ENCODE results near the gene DPYD.

Gene DPYD

DNA sequence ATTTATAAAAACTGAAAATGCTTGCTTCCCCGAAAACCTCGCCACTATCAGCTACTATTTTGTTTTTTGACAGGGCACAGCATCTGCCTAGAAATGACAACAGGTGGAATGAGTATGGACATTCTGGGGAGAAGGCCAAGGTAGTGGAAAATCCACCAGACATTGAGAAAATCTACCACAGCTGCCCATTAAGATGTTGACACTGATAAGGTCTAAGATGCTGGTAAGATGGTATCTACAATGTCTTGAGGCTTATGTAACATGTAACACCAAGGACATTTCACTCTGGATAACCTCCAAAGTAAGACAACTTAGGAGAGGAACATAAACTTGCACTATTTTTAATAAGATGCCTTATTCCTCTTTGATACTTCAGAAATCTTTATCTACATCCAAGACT lies 825.1 kb downstream of the DPYD start:
- DNase-seq (ENCODE audit: low read depth, low spot score): no peak

- no peak for DNase-seq (ENCODE audit: low read depth, low spot score)
These were observed 826.4 kb downstream of the DPYD start for GRCh38 chr1:97094247-97094972.

DNA sequence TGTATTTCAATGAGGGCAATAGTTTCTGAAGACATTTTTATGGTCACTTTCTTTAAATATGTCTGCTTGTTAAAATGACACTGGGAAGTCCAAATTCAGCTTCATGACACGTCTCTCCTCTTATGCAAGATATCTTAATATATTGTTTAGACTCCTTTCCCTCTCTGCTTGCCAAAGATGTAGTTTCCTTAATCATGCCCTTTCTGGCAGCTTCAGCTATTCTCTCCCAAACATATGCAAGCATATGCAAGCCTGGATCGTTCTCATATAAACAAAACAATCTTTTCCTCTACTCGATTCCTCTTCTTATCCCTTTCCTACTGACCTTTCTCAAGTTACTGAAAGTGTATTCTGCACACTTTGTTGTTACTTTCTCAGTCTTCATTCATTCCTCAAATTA lies 827.1 kb downstream of the DPYD start:
- DNase-seq (ENCODE audit: low read depth, low spot score): no peak

GRCh38 chr1:97092824-97093223 lies 828.0 kb downstream of the DPYD start:
- no peak for DNase-seq (ENCODE audit: low read depth, low spot score)

GRCh38 chr1:97091679-97092078 lies 829.2 kb downstream of the DPYD start:
- DNase-seq (ENCODE audit: low read depth, low spot score): no peak

- DNase-seq (ENCODE audit: low read depth, low spot score): no peak
These were observed 829.6 kb downstream of the DPYD start for GRCh38 chr1:97091263-97091662.

GRCh38 chr1:97090725-97091124 lies 830.1 kb downstream of the DPYD start:
- no peak for DNase-seq (ENCODE audit: low read depth, low spot score)

- DNase-seq (ENCODE audit: low read depth, low spot score): no peak
These were observed 831.7 kb downstream of the DPYD start for GRCh38 chr1:97089173-97089572.

DNA sequence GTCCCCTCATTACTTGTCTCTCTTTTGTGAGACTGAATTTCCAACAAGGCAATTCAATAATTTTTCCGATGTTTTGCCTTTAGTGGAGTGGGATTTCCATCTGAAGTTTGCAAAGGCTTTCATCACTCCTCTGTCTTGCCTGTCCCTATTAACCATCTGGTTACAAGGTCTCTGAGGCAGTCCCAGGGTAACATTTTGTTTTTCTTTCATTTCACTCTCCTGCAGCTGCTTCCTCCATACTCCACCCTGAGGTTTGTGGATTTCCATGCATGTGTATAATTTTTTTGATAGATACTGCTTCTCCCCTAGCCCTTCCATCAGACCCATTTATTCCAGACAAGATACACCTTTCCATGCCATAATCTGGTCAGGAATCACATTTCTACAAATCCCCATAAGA lies 832.4 kb downstream of the DPYD start:
- no peak for DNase-seq (ENCODE audit: low read depth, low spot score)

GRCh38 chr1:97084546-97084945 lies 836.3 kb downstream of the DPYD start:
- no peak for DNase-seq (ENCODE audit: low read depth, low spot score)

DNA sequence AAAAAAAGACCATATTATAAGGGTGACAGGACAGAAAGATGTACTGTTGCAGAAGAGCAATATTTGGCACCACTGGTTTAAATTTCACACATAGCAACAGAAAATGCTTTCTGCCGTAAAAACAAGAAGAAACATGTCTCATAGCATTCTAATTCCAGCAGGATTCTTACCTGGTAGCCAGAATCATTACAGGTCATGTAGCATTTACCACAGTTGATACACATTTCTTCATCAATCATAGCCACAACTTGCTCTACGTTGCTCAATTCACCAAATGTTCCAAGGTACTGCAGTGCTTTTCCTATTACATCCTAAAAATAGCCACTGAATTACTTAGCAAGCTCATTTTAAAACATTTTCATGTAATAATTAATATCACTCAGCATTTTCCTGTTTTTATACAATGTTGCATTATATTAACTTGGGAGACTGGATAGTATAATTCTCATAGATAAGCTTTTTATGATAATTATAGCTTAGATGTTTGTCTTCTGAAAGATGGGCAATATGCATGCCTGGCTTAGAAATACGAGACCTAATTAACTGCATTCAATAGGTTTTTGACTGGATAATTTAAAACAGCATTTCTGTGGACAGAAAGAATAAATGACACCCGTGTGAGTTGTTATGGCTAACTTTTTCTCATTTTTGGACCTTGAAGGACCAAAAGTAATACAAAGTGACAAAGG lies 838.5 kb downstream of the DPYD start:
- DNase-seq (ENCODE audit: low read depth, low spot score): no peak

DNA sequence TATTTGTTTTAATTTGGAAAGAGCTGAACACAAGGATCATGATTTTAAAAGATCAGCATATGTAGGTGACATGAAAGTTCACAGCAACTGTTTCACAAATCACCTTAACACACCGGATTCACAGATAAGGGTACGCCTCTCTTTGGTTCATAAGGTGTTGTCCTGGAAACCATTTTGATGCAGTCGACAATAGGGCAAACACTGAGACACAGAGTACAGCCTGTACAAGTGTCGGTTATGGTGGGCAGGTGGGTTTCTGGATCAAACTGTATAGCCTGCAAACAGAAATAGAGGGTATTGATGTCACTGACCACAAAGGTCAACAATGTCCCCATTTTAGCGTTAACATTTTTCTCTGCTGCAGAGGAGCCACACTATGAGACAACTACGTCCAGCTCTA lies 842.0 kb downstream of the DPYD start:
- DNase-seq (ENCODE audit: low read depth, low spot score): no peak

DNA sequence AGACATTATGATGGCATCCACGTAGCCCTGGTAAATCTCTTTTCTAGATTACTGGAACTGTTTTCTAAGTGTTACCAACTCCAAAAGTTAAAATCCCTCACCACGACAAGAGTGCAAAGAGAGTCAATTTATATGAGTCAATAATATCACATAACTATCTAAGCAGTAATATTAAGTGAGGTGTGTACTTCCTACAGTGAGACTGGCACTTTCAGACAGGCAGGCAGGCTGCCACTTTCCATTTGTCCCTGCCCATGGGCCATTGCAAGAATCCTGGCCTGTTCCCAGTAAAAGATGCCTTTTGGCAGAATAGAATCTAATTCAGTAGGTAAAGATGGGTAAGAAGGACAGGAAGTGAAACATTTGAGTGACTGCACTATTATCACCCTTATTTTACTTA lies 843.6 kb downstream of the DPYD start:
- DNase-seq (ENCODE audit: low read depth, low spot score): no peak

DNA sequence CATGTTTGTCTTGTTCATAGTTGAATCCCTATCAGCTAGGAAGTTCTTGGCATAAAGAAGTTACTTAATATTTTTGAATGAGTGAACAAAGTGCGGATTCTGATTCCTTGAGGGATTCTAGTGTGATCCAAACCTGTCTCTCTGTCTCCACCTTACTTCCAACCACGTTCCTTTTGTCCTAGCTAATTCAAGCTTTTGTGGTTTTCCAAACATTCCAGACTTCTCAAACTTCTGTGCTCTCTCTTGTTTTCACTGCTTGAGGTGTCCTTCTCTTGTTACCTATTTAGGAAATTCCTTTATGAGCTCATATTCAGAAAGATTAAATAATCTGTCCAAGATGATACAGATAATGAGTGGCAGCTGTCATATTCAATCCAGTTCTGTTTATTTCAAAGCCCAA lies 846.1 kb downstream of the DPYD start:
- no peak for DNase-seq (ENCODE audit: low read depth, low spot score)

DNA sequence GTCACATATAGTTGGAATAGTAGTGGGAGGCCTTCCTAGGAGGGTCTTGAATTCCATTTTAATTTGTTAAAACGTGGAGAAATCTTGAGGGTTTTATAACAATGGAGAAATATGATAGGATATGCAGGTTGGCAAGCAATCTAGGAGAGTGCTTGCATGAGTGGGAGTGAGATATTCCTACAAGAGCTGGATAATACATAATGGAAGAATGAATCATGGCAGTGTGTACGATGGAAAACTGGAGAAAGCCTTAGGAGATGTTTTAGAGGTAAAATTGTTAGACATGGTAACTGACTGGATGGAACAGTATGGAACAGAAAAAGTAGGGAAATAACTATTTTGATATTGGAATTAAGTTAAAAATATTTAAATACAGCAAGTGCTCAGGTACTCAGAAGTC lies 846.9 kb downstream of the DPYD start:
- DNase-seq (ENCODE audit: low read depth, low spot score): no peak

- no peak for DNase-seq (ENCODE audit: low read depth, low spot score)
These were observed 847.7 kb downstream of the DPYD start for GRCh38 chr1:97073169-97073568.

GRCh38 chr1:97071173-97071572 lies 849.7 kb downstream of the DPYD start:
- no peak for DNase-seq (ENCODE audit: low read depth, low spot score)

DNA sequence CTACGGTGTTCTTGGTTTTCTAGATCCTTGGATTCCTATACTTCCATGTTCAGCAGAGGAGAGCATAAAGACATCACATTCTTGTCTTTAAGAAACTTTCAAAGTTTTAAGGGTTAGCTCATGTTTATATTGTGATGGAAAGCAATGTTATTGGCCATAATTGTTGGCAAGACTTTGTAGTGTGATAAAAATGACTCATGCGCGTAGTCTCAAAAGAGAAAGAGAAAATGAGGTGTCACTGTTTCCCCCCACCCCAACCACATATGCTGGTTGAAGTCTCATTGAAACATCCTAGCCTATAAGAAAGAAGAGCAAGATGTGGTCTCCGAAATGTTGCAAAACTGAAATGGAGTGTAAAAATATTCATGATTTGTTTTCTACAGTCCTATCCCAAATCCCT lies 850.5 kb downstream of the DPYD start:
- DNase-seq (ENCODE audit: low read depth, low spot score): no peak

- DNase-seq (ENCODE audit: low read depth, low spot score): no peak
These were observed 851.5 kb downstream of the DPYD start for GRCh38 chr1:97069312-97069711.

DNA sequence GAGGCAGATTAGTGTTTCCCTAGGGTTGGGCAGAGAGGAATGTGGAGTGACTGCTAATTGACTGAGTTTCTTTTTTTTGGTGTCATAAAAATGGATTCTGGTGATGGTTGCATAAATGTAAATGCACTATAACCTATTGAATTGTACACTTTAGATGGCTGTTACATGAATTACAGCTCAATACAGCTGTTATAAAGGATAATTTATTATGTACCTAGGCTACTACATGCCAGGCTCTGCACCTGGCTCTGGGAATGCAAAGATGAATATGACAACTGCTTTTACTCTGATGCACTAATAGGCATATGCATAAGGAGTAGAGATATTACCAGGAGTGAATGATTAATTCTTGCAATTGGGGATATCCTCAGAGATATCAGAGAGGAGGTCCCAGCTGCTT lies 854.0 kb downstream of the DPYD start:
- DNase-seq (ENCODE audit: low read depth, low spot score): no peak

DNA sequence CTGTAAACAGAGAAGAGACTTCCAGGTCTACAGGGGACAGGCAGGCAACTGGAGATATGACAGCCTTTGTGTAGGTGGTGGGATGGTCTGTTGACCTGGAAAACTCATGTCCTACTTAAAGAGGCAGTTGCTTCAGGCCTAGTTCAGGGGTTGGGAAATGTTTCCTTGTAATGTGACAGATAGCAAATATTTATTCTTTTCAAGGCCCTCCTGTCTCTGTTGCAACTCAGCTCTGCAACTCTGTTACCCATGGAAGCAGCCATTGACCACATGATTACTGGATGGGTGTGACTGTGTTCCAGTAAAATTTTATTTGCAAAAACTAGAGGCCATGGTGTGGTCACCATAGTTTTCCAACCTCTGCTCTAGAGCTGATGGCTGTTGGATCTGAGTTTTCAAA lies 857.3 kb downstream of the DPYD start:
- DNase-seq (ENCODE audit: low read depth, low spot score): no peak

GRCh38 chr1:97061604-97062003 lies 859.2 kb downstream of the DPYD start:
- DNase-seq (ENCODE audit: low read depth, low spot score): no peak

- no peak for DNase-seq (ENCODE audit: low read depth, low spot score)
These were observed 864.4 kb downstream of the DPYD start for GRCh38 chr1:97056386-97056785.

DNA sequence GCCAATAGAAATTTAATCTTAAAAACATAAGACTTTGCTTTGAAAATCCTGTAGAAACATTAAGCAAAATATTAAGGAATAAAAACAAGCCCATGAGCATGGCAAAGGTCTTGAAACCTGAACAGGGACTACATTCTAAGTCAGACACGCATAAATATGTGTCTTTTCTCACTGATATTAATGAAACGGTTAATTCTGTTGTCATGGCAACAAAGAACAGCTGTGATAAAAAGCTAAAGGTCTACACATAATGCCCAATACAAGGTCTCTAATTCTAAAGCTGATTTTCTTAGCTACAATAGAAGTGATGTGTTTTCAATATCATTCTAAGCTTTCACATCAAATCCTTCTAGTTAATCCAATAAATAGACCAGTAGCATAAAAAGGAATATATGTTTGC lies 867.6 kb downstream of the DPYD start:
- DNase-seq (ENCODE audit: low read depth, low spot score): no peak
